Spleen (tissue), 11 donors: ENCODE data around the gene CKAP2L. TPM values are rescaled to one million over a fixed set of nuclear protein-coding genes. Genes with fewer than 3 reads are reported as not detected.

Source experiments
- DNase-seq: peaks from one replicate; pipeline ENCODE4 v3.0.0-alpha.2; 2020
- H3K27ac ChIP-seq, 8 donors: fragments of 200-600 bp; sonication (generic) in 7 of 8; 1 replicate in 4 of 8; 2 replicates in 4 of 8; pipeline versions ENCODE4 v1.5.0 to v1.8.0; 2016 to 2021; ENCODE audit warnings: inconsistent platforms in 4 of 8, mild to moderate bottlenecking in 4 of 8, moderate library complexity in 1 of 8
- H3K27me3 ChIP-seq, 7 donors: fragments of 200-600 bp; sonication (generic) in 6 of 7; replicated peaks in 1 of 7; 1 replicate in 4 of 7; 2 replicates in 3 of 7; pipeline versions ENCODE4 v1.5.0 to v1.8.0; 2016 to 2021; ENCODE audit warnings: inconsistent platforms in 3 of 7, mild to moderate bottlenecking in 1 of 7
- H3K36me3 ChIP-seq, 6 donors: fragments of 200-600 bp; sonication (generic) in 5 of 6; 1 replicate in 4 of 6; 2 replicates in 2 of 6; pipeline versions ENCODE4 v1.5.0 to v1.8.0; 2016 to 2021; ENCODE audit warnings: inconsistent platforms in 2 of 6
- H3K4me1 ChIP-seq, 6 donors: fragments of 200-600 bp; sonication (generic) in 5 of 6; 1 replicate in 3 of 6; 2 replicates in 3 of 6; pipeline versions ENCODE4 v1.5.0 to v1.8.0; 2016 to 2021; ENCODE audit warnings: inconsistent platforms in 3 of 6
- H3K4me3 ChIP-seq, 8 donors: fragments of 200-600 bp; sonication (generic) in 7 of 8; 1 replicate in 4 of 8; 2 replicates in 4 of 8; pipeline versions ENCODE4 v1.5.0 to v1.8.0; 2016 to 2021; ENCODE audit warnings: inconsistent platforms in 4 of 8, mild to moderate bottlenecking in 4 of 8, moderate library complexity in 2 of 8
- H3K9me3 ChIP-seq, 8 donors: fragments of 200-600 bp; sonication (generic) in 7 of 8; 1 replicate in 4 of 8; 2 replicates in 4 of 8; pipeline versions ENCODE4 v1.5.0 to v1.8.0; 2016 to 2021; ENCODE audit warnings: inconsistent platforms in 4 of 8
- CTCF ChIP-seq, 11 experiments: fragments of 200-600 bp in 7 of 11; fragments of 450-650 bp in 4 of 11; sonication (generic) in 4 of 11; IDR thresholded peaks in 8 of 11; conservative IDR thresholded peaks in 3 of 11; 1 replicate in 7 of 11; 2 replicates in 4 of 11; pipeline versions ENCODE4 v1.4.0 to v1.8.0; 2016 to 2021; ENCODE audit warnings: antibody characterized with exemption in 11 of 11, inconsistent platforms in 4 of 11, mild to moderate bottlenecking in 1 of 11
- POLR2A ChIP-seq, 3 donors: fragments of 450-650 bp; IDR thresholded peaks; one replicate each; pipeline ENCODE4 v1.5.1; 2017; ENCODE audit warnings: antibody characterized with exemption in 3 of 3, mild to moderate bottlenecking in 1 of 3
- POLR2AphosphoS5 ChIP-seq, 3 donors: sonication (generic); formaldehyde crosslinking; IDR thresholded peaks; one replicate each; pipeline ENCODE4 v1.5.1; 2017; ENCODE audit warnings: antibody characterized with exemption in 3 of 3
- WGBS, 5 donors: extraction: QIAGEN DNeasy Blood & Tissue Kit in 3 of 5; methylation state at CpG; one replicate each; pipeline versions ENCODE4 v1.1.5 to v1.1.7; 2013 to 2018; 5-methylcytosine and 5-hydroxymethylcytosine counted together
- intact Hi-C: fragments of 100-400 bp; cut with DNase I; formaldehyde crosslinking; loops from one replicate; pipeline ENCODE4 v1.15.0; 2023; ENCODE audit warnings: low total_unique reads
- polyA plus RNA-seq, 3 donors: library from polyadenylated mRNA; stranded (reverse); fragments of 200-250 nt; gene quantifications; one replicate each; pipeline ENCODE4 v1.2.1, GENCODE V29; 2013
- total RNA-seq, 7 donors: library from RNA; depleted of rRNA in 3 of 7; stranded (reverse); fragments of >200 nt in 3 of 7; fragmentation: NEBNext Ultra II Directional in 4 of 7; extraction: Animal tissue kit (Norgen Biotek cat#: 25700) in 4 of 7; gene quantifications; one replicate each; pipeline versions ENCODE4 v1.1.0 to v1.2.1, GENCODE V29; 2016 to 2021
- donor health status: healthy with polysubstance abuse.
- donor health status: DM: no; HTN: no; CAD: no; lungs with moderate emphysema.
- donor health status: DM: no; HTN: no; CAD: no.
- donor health status: Bipolar disorder and iron deficiency.
- donor health status: healthy.
- donor health status: DM: no; HTN: no; CAD: no.
- donor health status: DM: yes; HTN: yes; CAD: no.

Gene CKAP2L
- total and polyA plus RNA-seq, 10 donors = 0.20 to 3.5 (median 1.5) TPM

GRCh38 chr2:112712903-112713584 lies 51.4 kb downstream of the CKAP2L start:
- no peak for DNase-seq
- H3K36me3 ChIP-seq = no peaks in the 10 kb centered on the region
- H3K27me3 ChIP-seq = no peaks in the 10 kb centered on the region
- 45 to 62% (median 57%) methylated on average over 17 of the region's 17 CpGs for WGBS, 5 donors
- intact Hi-C loops = no loop called here
- no peak for TF ChIP-seq CTCF (IDR thresholded peaks at IDR 0.05 in 8 of 11, conservative IDR thresholded peaks at IDR 0.05 in 3 of 11)
- TF ChIP-seq POLR2AphosphoS5 (IDR thresholded peaks at IDR 0.05) = no peak
- TF ChIP-seq POLR2A (IDR thresholded peaks at IDR 0.05) = no peak
- H3K9me3 ChIP-seq = no peaks in the 10 kb centered on the region
- peaks cover 0 to 43% (median 32%) of the 10 kb centered on the region in 6 donors for H3K4me1 ChIP-seq
- H3K4me3 ChIP-seq = no peak overlapping the region
- H3K27ac ChIP-seq = no peak overlapping the region

- Histone ChIP-seq H3K36me3 (no peaks in the 10 kb centered on the region), H3K27ac (no peak overlapping the region), H3K27me3 (no peaks in the 10 kb centered on the region), H3K4me3 (no peak overlapping the region), H3K4me1 (peaks cover 0 to 49% (median 38%) of the 10 kb centered on the region in 6 donors), H3K9me3 (no peaks in the 10 kb centered on the region)
- 80 to 85% (median 80%) methylated on average over 3 of the region's 3 CpGs for WGBS, 5 donors
- TF ChIP-seq CTCF (IDR thresholded peaks at IDR 0.05 in 8 of 11, conservative IDR thresholded peaks at IDR 0.05 in 3 of 11) (no peak), POLR2AphosphoS5 (IDR thresholded peaks at IDR 0.05) (no peak), POLR2A (IDR thresholded peaks at IDR 0.05) (no peak)
- intact Hi-C loops = no loop called here
- DNase-seq = no peak
Observed at GRCh38 chr2:112712465-112712864, 51.9 kb downstream of the CKAP2L start.

DNA sequence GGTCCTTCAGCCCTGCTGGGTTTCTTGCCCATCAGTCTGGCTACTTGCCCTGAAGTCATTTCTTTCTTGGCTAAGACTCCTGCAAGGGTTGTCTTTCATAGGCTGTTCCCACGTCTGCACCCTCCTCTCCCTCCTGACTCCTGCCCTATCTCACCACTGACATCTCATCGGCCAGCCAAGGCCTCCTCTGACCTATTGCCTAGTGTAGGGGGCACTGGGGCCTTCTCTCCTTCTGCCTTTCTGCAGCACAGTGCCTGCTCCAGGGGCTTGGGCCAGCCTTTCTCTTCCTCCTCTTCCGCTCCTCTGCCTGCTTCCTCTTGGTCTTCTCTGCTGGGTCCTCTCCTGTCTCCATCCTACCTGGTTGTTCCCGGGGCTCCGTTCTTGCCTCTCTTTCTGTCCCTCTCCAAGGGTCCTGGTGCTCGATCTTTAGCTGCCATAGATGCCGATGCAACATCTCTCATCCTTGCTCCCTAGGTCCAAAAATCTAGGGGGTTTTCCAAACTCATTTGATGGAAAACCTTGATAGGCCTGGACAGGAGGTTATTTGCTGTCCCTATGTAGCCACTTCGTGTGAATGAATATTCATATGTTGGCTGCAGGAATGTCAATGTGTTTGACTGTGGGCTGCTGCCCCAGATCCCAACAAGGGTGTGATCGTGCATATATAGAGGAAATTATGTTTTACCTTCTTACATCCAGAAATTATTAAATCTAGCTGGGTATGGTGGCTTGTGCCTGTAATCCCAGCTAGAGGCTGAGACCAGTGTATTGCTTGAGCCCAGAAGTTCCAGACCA lies 53.3 kb downstream of the CKAP2L start:
- TF ChIP-seq POLR2AphosphoS5 (IDR thresholded peaks at IDR 0.05) (no peak), POLR2A (IDR thresholded peaks at IDR 0.05) (no peak), CTCF (IDR thresholded peaks at IDR 0.05 in 8 of 11, conservative IDR thresholded peaks at IDR 0.05 in 3 of 11) (no peak)
- Histone ChIP-seq H3K4me1 (peaks cover 4 to 61% (median 50%) of the 10 kb centered on the region in 6 donors), H3K27ac (no peak overlapping the region), H3K9me3 (no peaks in the 10 kb centered on the region), H3K27me3 (no peaks in the 10 kb centered on the region), H3K36me3 (no peaks in the 10 kb centered on the region), H3K4me3 (no peak overlapping the region)
- WGBS, 5 donors = 86 to 94% (median 87%) methylated on average over 9 of the region's 9 CpGs
- intact Hi-C loops = no loop called here
- no peak for DNase-seq

GRCh38 chr2:112709703-112710102 lies 54.7 kb downstream of the CKAP2L start:
- Histone ChIP-seq H3K27ac (peak overlapping the region in 4 of 8 donors; percentile 68 to 89 (median 83)), H3K4me3 (no peak overlapping the region), H3K36me3 (no peaks in the 10 kb centered on the region), H3K4me1 (peaks cover 7 to 74% (median 58%) of the 10 kb centered on the region in 6 donors), H3K9me3 (no peaks in the 10 kb centered on the region), H3K27me3 (no peaks in the 10 kb centered on the region)
- TF ChIP-seq POLR2A (IDR thresholded peaks at IDR 0.05) = no peak
- TF ChIP-seq POLR2AphosphoS5 (IDR thresholded peaks at IDR 0.05) = no peak
- no peak for TF ChIP-seq CTCF (IDR thresholded peaks at IDR 0.05 in 8 of 11, conservative IDR thresholded peaks at IDR 0.05 in 3 of 11)
- DNase-seq = no peak
- WGBS, 5 donors = 74 to 87% (median 83%) methylated on average over 6 of the region's 6 CpGs
- intact Hi-C loops = no loop called here
